ENCODE results near the gene MAP2K1. TPM values are rescaled to one million over a fixed set of nuclear protein-coding genes. Genes with fewer than 3 reads are reported as not detected.

Gene MAP2K1
- total RNA-seq, 2 experiments from 2014 or later = 33.8 to 34.7 TPM

DNA sequence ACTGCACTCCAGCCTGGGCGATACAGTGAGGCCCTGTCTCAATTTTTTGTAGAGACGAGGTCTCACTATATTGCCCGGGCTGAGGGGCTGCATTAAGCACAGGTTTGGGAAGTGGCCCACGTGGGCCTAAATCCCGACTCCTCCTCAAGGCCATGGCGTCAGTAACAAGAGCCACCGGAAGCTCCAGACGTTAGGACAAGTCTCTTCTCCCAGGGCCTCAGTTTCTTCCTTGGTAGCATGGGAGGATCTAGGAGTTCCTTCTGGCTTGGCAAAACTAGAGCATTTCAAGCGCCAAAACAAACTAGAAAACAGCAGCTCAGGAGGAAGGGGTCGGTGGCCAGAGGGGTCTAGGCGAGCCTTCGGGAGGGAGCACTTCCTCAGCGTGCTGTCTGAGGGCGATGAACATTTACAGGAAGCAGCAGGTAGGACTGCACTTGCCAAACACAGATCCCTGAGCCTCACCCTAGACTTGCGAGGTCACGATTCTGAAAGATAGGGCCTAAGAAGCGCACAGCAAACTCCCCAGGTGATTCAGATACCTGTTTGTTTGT lies 110.3 kb downstream of the MAP2K1 start:
- peak overlapping the region; percentile 89 to 93 for H3K27ac ChIP-seq (ENCODE audit: low read depth in 1 of 2, low read length in 2 of 2)
- H3K27me3 ChIP-seq (ENCODE audit: control insufficient read depth in 1 of 2, insufficient read depth in 2 of 2, low read length in 2 of 2) = no peaks in the 10 kb centered on the region
- peaks cover 80% of the 10 kb centered on the region for H3K36me3 ChIP-seq (ENCODE audit: insufficient read depth, low read length)
- TF ChIP-seq, protein P1, sequence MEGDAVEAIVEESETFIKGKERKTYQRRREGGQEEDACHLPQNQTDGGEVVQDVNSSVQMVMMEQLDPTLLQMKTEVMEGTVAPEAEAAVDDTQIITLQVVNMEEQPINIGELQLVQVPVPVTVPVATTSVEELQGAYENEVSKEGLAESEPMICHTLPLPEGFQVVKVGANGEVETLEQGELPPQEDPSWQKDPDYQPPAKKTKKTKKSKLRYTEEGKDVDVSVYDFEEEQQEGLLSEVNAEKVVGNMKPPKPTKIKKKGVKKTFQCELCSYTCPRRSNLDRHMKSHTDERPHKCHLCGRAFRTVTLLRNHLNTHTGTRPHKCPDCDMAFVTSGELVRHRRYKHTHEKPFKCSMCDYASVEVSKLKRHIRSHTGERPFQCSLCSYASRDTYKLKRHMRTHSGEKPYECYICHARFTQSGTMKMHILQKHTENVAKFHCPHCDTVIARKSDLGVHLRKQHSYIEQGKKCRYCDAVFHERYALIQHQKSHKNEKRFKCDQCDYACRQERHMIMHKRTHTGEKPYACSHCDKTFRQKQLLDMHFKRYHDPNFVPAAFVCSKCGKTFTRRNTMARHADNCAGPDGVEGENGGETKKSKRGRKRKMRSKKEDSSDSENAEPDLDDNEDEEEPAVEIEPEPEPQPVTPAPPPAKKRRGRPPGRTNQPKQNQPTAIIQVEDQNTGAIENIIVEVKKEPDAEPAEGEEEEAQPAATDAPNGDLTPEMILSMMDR (IDR thresholded peaks at IDR 0.05) = no peak
- Mint-ChIP-seq H3K36me3 (ENCODE audit: low read depth) (peaks cover 83% of the 10 kb centered on the region), H3K27ac (peak overlapping the region; percentile 99), H3K9me3 (no peaks in the 10 kb centered on the region), H3K4me3 (peak overlapping the region; percentile 99), H3K27me3 (no peaks in the 10 kb centered on the region), H3K4me1 (ENCODE audit: low read depth) (peaks cover 58% of the 10 kb centered on the region)
- DNase-seq (peak in 4 of 14 experiments; percentile 14 to 43 (median 34)), ATAC-seq (ENCODE audit: poor library complexity) (peak; percentile 57)
- H3K4me1 ChIP-seq (ENCODE audit: insufficient read depth, low read length) = peaks cover 28% of the 10 kb centered on the region
- H3K9me3 ChIP-seq (ENCODE audit: control insufficient read depth in 1 of 2, insufficient read depth in 1 of 2, low read length in 2 of 2) = no peaks in the 10 kb centered on the region
- ChIA-PET CTCF (interaction anchor here (0.8 to 4.4 kb wide), 18 partner anchors 8 to 1312 kb away, joined by 3 to 107 read pairs (median 8); partner anchors contain the start of genes CLPX, MAP2K1 and TIPIN), POLR2A (interaction anchor here (1.0 to 4.6 kb wide), 8 partner anchors 8 to 205 kb away, joined by 4 to 94 read pairs (median 7); partner anchors contain the start of genes MAP2K1, TIPIN and ZWILCH)
- intact Hi-C loops (cut with DNase I, micrococcal nuclease) = loop anchor here (1.0 to 5.0 kb wide), 5 partner anchors 25 to 250 kb away; partner anchors contain the start of genes MAP2K1 (in 2 of the 2), DIS3L (in 1 of the 2) and TIPIN (in 1 of the 2)
- H3K4me3 ChIP-seq (ENCODE audit: low read length) = peak overlapping the region; percentile 85

DNA sequence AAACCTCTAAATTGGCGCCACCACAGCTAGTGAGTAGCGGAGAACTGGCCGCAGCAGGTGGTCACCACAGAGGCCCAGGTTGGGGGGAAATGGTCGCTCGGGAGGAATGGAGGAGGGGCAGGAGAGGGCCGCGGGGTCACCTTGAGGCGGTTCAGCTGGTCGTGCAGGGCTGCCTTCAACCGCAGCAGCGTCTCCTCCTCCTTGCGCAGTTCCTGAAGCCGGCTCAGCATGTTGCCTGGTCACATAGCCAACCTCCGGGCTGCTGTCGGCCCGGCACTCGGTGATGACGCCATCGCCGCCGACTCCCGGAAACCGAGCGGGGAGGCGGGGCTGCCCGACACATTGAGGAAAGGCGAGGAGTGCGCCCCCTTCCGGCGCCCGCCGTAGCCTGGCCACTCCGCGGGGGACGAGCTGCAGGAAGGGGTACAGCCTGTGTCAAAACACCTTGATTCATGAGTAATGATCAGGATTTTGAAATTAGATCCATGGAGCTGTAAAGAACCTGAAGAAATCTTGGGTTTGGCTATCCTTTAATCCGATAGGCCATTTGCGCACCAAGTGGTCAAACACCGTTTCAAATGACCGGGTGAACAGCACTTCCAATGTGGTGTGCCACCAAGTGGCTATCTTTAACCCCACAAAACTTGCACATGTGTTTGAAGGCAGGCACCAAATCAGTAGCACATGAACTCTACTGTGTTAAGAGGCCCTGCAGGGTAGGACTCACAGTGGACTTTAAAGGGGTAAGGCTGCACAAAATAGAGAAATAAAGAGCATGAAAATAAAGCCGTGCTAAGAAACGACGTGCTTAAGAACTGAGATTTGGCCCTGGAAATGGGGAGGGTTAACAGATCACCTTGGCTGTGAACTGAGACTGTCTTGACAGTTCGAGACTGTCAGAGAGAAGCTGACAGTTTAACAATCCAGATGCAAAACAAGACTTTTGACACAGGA lies 111.1 kb downstream of the MAP2K1 start, which contains the start of gene SNAPC5:
Gene SNAPC5, minus strand, starts transcription at position 261 of the 954 bp plus-strand sequence. Its CDS starts 31 bp downstream, at position 230.
- Mint-ChIP-seq H3K27ac (peak within 1 kb of the TSS; percentile 99), H3K4me1 (ENCODE audit: low read depth) (peaks cover 66% of the 10 kb centered on the region), H3K9me3 (no peaks in the 10 kb centered on the region), H3K27me3 (no peaks in the 10 kb centered on the region), H3K36me3 (ENCODE audit: low read depth) (peaks cover 83% of the 10 kb centered on the region), H3K4me3 (peak within 1 kb of the TSS; percentile 99)
- H3K9me3 ChIP-seq (ENCODE audit: control insufficient read depth in 1 of 2, insufficient read depth in 1 of 2, low read length in 2 of 2) = no peaks in the 10 kb centered on the region
- DNase-seq (peak; percentile 95 to 98 (median 97)), ATAC-seq (ENCODE audit: poor library complexity) (peak; percentile 88)
- peak within 1 kb of the TSS; percentile 89 to 93 for H3K27ac ChIP-seq (ENCODE audit: low read depth in 1 of 2, low read length in 2 of 2)
- intact Hi-C loops (cut with DNase I, micrococcal nuclease) = loop anchor here (1.0 to 5.0 kb wide), 7 partner anchors 25 to 250 kb away; partner anchors contain the start of genes MAP2K1 (in 2 of the 2), TIPIN (in 2 of the 2), DIS3L (in 1 of the 2) and MEGF11 (in 1 of the 2)
- H3K27me3 ChIP-seq (ENCODE audit: control insufficient read depth in 1 of 2, insufficient read depth in 2 of 2, low read length in 2 of 2) = no peaks in the 10 kb centered on the region
- ChIA-PET POLR2A (interaction anchor here (0.6 to 4.6 kb wide), 18 partner anchors 8 to 1193 kb away, joined by 3 to 94 read pairs (median 4); partner anchors contain the start of genes MAP2K1, RNU5B-1, TIPIN and ZWILCH), CTCF (interaction anchor here (0.6 to 4.4 kb wide), 35 partner anchors 8 to 1313 kb away, joined by 3 to 107 read pairs (median 6); partner anchors contain the start of genes CLPX, DIS3L, HACD3 and INTS14)
- H3K4me1 ChIP-seq (ENCODE audit: insufficient read depth, low read length) = peaks cover 33% of the 10 kb centered on the region
- TF ChIP-seq, protein P1 (IDR thresholded peaks at IDR 0.05) = peak; percentile 100
- H3K4me3 ChIP-seq (ENCODE audit: low read length) = peak within 1 kb of the TSS; percentile 85
- H3K36me3 ChIP-seq (ENCODE audit: insufficient read depth, low read length) = peaks cover 82% of the 10 kb centered on the region

Data from CD4-positive, alpha-beta T cell (primary cell).